GM21619 (cell line): ENCODE data around the gene MSMB.
"Not testable (repeated sequence)": the region's sequence is repeated elsewhere in the genome, so short reads cannot be mapped to it uniquely, and the experiment has no call there.

Source experiments
- ATAC-seq: cut with Tn5 transposase; IDR thresholded peaks from one replicate; pipeline ENCODE4 v1.9.1; 2021; ENCODE audit not compliant: unreplicated experiment

Gene MSMB

GRCh38 chr10:46046261-46046660 lies at the start of gene MSMB:
MSMB (minus strand) TSS chr10:46046269; CDS start chr10:46046237, 32 bp downstream.
- ATAC-seq = no peak

- ATAC-seq = no peak
These were observed 49.1 kb upstream of the MSMB start for GRCh38 chr10:46094931-46095750.

GRCh38 chr10:46094197-46094500 lies 48.1 kb upstream of the MSMB start:
- no peak for ATAC-seq

GRCh38 chr10:46093316-46094196 lies 47.5 kb upstream of the MSMB start:
- ATAC-seq = not testable (repeated sequence)

GRCh38 chr10:46092524-46093081 lies 46.5 kb upstream of the MSMB start:
- ATAC-seq = no peak

- ATAC-seq = no peak
These were observed 45.9 kb upstream of the MSMB start for GRCh38 chr10:46091828-46092523.

GRCh38 chr10:46091080-46091827 lies 45.2 kb upstream of the MSMB start:
- ATAC-seq = no peak

GRCh38 chr10:46090258-46090812 lies 44.3 kb upstream of the MSMB start:
- no peak for ATAC-seq

- ATAC-seq = not testable (repeated sequence)
These were observed 41.3 kb upstream of the MSMB start for GRCh38 chr10:46087381-46087780.

- no peak for ATAC-seq
These were observed 38.5 kb upstream of the MSMB start for GRCh38 chr10:46084321-46085165.

- ATAC-seq = no peak
These were observed 34.8 kb upstream of the MSMB start for GRCh38 chr10:46080886-46081285.

GRCh38 chr10:46079831-46080585 lies 33.9 kb upstream of the MSMB start:
- no peak for ATAC-seq

- no peak for ATAC-seq
These were observed 31.8 kb upstream of the MSMB start for GRCh38 chr10:46077731-46078413.

- ATAC-seq = no peak
These were observed 31.1 kb upstream of the MSMB start for GRCh38 chr10:46077141-46077554.

GRCh38 chr10:46075869-46076268 lies 29.8 kb upstream of the MSMB start:
- no peak for ATAC-seq

GRCh38 chr10:46074196-46074946 lies 28.3 kb upstream of the MSMB start:
- no peak for ATAC-seq

GRCh38 chr10:46073564-46073963 lies 27.5 kb upstream of the MSMB start:
- ATAC-seq = no peak
